ENCODE data around the gene PCMTD2.
"Not testable (repeated sequence)": the region's sequence is repeated elsewhere in the genome, so short reads cannot be mapped to it uniquely, and the experiment has no call there.

- TF ChIP-seq CTCF (IDR thresholded peaks at IDR 0.05; ENCODE audit: low read length); EZH2 (IDR thresholded peaks at IDR 0.05; ENCODE audit: borderline replicate concordance, low read length): not testable (repeated sequence)
These were observed 59.8 kb downstream of the PCMTD2 start for GRCh38 chr20:64315381-64315780.
